OCI-M2 (cell line): ENCODE results near the gene OPTN.
"Not testable (repeated sequence)": the region's sequence is repeated elsewhere in the genome, so short reads cannot be mapped to it uniquely, and the experiment has no call there.

Experiments used
- DNase-seq: peaks from one replicate; lab custom pipeline; 2025; ENCODE audit not compliant: unreplicated experiment; lab: John Stamatoyannopoulos, UW

OPTN gene

DNA sequence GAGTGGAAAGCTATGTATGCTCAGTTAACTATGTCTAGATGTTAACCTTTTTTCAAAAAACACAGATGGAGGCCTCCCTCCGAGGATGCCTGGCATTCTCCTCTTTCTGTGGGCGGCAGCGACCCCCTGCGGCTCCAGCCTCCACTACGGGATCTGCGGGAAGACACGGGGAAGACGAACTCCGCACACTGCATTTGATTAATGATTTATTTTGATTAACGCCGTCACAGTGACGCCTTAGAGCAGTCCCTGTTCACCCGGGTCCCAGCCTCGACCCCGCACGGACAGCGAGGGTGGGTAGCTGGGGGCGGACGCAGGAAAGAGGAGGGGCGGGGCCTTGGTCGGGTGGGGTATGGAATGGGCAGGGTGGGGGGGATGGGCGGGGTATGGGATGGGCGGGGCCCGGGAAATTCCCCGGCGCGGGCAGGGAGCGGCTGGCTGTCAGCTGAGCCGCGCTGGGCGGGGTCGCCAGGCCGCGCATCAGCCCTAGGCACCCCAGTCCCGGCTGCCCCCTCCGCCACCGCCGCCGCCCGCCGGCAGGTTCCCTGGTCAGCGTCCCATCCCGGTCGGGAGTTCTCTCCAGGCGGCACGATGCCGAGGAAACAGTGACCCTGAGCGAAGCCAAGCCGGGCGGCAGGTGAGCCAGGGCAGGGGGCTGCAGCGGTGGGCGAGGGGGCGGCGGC, at the start of gene OPTN:
OPTN (plus strand) TSS at position 498 of the 683 bp plus-strand sequence. CDS start 8,960 bp downstream, outside the sequence.
- DNase-seq, result no peak

DNA sequence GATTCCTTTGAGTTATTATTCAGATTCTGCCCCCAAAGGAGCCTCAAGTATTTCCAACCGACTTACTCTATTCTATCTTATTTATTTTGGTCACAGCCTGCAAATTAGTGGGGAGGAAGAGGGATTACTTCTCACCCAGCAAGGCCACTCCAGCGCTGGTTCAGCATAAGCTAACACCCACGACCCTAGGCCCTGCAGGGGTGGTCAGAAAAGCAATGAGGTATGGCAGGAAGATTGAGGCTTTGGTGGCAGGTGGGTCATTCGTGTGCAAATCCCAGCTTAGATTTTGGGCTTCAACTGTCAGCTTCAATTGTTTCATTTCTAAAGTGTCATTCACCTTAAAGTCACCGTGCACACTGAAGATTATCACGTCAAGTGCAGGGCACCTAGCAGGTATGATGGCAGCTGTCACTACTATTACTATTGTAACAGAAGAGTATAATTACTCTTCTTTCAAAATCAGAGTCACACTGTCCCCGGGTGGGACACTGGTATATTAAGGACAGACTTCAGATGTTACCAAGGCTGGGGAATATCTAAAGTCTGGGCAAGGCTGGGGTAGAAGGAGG, 48.8 kb upstream of the OPTN start:
- DNase-seq, result no peak

DNA sequence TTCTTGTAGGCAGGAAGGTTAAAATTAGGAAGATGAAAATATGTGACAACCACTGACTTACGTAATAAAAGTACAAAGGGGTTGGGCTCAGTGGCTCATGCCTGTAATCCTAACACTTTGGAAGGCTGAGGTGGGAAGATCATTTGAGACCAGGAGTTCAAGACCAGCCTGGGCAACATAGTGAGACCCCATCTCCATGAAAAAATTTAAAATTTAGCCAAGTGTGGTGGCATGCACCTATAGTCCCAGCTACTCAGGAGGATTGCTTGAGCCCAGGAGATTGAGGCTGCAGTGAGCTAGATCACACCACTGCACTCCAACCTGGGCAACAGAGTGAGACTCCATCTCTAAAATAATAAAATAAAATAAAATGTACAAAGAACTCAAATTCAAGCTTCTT, 46.8 kb upstream of the OPTN start:
- DNase-seq, result not testable (repeated sequence)

DNA sequence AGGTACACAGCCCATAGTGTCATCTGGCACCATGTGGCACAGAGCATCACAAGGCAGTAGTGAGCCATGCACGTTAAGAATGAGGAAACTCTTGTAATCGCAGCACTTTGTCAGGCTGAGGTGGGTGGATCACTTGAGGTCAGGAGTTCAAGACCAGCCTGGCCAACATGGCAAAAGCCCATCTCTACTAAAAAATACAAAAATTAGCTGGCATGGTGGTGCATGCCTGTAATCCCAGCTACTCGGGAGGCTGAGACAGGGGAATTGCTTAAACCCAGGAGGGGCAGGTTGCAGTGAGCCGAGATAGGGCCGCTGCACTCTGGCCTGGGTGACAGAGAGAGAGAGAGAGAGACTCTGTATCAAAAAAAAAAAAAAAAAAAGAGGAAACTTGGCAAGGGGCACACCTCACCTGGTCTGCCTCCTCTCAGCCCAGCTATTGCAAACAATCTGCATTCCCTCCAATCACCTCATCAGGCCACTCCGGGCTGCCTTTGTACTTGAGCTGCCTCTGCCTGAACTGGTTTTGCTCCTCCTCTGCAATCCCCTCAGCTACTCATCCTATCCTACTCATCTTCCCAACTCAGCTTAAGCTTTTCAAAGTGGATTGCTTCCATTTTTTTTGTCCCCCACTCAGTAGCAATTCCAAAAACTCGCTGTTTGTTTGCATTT, 46.0 kb upstream of the OPTN start:
- no peak for DNase-seq

DNA sequence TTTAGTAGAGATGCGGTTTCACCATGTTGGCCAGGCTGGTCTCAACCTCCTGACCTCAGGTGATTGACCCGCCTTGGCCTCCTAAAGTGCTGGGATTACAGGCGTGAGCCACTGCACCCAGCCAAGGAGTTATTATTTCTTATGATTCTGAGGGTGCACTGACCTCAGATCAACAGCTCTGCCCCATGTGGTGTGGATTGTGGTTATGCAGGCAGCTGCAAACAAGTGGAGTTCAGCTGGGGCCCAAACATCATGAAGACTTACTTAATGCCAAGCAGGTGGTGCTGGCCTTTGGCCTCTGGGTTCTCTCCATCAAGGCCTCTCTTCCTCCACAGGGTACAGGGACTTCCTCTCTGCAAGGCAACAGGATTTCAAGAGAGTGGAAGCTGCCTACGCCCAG, 45.1 kb upstream of the OPTN start:
- no peak for DNase-seq

DNA sequence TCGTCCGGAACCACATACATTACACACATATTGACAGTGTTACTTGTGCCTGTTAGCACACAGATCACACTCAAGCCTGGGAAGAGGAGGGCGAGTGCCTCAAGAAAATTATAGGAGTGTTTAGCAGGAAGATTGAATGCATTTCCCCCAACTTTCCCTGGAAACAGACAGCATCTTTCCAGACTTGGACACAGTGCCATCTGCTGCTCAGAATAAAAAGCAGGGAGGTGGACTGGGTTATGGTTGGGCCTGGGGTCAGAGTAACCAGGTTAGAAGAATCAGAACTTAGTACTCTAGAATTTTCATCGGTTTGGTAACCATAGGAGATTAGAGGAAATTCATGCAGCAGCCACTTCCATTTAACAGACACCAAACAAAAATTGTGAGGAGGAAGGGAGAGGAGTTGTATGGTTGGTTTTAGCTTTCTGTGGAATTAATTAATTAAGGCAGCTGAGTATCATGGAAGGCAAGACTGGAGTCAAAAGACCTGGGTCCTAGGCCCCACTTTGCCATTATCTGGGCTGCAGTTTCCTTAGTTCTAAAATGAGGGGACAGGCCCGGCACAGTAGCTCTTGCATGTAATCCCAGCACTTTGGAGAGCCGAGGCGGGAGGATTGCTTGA, 43.4 kb upstream of the OPTN start:
- DNase-seq, result no peak

DNA sequence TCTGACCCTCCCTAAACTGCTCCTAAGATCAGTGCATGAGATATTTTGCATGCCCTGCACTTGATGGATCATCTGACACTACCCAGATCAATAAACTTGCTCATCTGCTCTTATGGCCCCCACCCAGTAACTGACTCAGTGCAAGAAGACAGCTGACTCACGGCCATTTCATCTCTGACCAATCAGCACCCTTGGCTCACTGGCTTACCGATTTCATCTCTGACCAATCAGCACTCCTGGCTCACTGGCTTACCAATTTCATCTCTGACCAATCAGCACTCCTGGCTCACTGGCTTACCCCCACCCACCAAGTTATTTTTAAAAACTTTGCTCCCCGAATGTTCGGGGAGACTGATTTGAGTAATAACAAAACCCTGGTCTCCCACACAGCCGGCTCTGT, 37.2 kb upstream of the OPTN start:
- no peak for DNase-seq

DNA sequence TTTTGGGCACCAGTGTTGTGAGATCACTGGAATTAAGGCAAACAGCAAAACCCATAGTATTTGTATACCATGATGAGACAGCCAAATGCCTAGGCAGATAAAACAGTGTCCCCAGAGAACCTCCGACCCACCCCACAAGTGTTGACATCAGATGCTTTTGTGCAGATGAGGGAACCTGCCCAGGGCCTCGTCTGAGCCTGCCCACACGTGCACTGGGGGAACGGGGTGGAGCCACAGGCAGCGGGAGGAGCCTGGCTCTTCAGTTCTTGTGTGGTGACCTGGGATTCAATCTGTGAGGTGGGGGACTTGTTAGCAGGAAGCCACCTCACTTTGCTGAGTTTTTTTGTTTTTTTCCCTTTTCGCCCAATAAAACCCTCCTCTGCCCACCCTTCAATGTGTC, 33.4 kb upstream of the OPTN start:
- no peak for DNase-seq

DNA sequence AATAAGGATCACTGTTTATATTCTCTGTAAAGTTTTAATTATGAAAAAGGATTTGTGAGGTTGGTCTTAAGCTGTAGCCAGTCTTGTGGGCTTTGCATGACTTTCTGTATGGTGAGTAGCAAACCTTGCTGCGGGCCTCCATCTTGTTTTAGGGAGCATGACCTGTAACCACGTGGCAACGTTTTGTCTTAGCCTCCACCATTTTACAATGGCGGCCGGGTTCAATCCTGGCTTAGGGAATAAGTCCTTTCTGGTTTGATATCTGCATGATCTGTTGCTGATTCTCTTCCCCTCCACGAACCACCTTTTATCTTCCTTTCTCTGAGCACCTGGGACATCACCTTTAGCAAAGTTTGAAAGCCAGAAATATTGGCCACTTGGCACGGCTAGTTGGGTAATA, 32.5 kb upstream of the OPTN start:
- no peak for DNase-seq

DNA sequence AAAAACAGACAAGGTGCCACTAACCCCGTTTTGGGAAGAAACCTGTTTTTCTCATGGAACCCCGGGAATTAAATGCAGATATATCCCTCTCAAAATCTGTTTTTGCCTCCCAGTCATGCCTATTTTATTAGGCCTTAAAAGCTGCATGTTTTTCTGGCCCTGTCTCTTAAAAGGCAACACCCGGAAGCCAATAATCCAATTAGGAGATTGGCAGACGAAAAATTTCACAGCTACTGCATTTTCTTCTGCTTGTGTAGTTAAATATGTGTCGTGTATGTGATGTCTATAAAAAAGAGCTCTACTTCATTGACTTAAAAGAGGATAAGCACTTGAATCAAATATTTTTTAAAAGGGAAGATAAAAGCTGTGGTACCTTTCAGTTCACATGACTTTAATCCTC, 31.9 kb upstream of the OPTN start:
- DNase-seq, result no peak

DNA sequence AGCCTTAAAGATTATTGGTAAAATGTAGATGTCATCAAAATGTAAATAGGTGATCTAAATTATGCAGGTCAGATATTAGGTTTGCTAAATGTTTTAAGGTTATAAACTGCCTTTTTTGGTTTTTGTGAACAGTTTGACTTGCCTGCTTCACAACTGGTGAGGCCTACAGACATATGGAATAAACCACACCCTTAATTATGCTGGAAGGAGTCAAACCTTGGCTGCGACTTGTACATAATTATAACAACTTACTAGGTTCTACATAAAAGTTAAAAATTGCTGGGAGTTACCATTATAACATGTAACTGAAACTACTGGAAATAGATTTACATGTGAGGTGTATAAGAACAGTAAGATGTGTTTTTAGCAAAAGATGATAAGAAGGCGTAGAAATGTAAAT, 31.5 kb upstream of the OPTN start:
- DNase-seq, result no peak

DNA sequence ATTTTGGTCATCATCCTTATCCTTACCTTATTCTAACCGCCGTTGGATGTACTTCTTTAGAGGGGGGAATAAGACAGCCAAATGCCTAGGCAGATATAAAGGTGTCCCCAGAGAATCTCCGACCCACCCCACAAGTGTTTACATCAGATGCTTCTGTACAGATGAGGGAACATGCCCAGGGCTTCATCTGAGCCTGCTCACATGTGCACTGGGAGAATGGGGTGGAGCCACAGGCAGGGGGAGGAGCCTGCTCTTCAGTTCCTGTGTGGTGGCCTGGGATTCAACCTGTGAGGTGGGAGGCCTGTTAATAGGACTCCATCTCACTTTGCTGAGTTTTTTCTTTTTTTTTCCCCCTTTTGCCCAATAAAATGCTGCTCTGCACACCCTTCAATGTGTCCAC, 27.6 kb upstream of the OPTN start:
- DNase-seq, result no peak

DNA sequence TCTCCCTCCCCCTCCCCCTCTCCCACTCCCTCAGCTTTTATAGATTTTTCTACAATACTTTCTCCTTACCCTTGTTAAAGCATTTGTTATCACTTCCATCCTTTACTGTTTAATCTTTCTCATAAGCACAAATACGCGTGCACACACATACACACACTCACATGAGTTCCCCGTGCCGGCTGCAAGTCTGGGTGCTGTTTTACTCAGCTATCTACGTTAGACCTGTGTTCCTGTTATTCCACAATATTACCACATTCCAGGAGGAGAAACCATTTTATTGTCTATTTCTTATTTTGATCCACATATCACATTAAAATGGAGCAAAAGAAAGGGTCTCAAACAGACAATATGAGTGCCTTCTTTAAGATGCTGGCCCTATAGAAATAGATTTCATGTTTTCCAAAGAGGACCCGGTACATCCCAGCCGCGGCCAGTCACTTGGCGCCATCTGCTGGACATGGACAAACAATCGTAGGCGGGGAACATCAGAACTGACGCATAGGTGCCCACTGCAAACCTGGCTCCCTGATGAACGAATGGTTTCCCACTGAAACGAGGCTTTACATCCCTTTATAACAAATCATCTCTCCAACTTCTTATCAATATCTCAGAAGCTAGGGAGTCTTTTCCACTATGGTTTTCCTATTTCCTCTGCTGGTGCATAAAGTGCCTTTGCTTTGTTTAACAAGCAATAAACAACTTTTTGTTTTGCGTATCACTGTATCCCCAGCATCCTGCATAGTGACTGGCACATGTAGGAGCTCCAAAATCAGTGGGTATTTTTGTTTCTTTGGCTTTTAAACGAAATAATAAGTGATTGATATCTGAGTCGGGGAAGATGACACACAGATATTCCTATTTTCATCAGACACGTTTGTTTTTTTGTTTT, 25.2 kb upstream of the OPTN start:
- peak; percentile 3 for DNase-seq

DNA sequence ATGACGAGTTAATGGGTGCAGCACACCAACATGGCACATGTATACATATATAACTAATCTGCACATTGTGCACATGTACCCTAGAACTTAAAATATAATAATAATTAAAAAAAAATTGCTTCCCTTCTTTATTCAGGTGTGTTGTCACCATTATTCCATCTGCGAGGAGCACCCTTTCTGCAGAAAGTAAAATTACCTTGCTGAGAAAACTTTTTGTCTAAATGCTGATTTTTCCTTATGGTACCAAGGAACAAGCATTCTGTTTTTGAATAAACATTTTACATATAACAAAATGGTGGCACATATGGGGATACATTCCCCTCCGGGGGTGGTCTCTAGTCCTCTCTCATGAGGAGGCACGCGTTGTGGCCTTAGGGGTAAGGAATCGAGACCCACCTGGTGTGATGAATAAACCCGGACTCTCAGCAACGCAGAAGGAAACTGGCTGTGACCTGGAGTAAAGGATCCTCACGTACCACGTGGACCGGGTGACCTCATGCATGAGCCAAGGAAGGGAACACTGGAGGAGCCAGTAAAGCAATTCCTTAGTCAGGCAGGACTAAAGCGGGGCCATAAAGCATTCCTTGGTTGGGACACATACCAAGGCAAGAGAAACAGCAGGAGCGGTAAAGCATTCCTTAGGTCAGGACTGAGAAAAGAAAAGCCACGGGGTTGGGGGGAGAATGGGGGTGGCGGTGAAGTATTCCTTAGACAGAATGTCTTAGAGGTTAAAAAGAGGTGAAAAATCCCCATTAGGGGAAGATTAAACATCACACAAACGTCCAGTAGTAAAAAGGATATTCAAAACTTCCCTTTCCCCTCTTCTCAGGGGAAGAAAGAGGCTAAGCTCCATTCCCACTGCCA, 20.8 kb upstream of the OPTN start:
- no peak for DNase-seq

DNA sequence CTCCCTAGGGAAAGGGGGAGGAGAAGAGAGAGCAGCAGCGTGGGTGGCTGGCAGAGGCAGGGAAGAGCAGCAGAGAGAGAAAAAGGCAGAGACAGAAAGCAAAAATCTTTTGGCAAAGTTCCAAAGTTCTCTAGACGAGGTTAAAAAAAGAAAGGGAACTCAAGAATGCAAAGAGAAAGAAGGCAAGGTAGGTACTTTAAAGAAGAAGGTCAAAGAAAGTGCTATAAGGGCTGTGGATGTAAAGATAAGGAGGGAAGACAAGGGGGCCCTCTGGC, 20.2 kb upstream of the OPTN start:
- no peak for DNase-seq

DNA sequence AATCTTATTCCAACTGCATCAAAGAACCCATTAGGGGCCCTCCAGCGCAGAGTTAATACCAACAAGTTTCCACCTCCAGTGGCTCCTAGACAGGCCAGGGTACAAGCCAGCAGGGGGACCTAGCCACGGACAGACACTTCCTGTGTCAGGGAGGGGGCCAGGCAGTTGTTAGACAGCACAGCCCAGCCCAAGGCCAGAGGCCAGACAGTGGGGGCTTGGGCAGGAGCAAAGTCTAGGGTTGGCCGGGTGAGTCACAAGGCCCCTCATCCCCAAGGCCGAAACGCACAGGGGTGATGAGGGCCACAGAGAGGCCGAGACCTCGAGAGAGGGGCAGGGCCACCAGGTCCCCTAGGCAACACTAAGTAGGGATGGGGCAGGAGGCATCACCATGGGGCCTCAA, 19.3 kb upstream of the OPTN start:
- no peak for DNase-seq

DNA sequence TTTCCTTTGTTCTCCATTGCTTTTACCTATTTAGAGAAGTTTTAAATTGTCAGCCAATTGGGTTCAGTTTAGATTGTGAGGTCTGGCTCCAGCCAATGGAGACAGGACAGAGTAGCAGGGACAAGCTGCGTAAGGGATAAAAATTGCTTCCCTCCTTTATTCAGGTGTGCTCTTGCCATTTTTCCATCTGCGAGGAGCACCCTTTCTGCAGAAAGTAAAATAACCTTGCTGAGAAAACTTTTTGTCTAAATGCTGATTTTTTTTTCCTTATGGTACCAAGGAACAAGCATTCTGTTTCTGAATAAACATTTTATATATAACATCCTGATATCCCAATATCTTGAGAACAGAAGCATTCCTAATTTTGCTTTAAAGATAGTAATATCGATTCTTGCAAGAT, 16.3 kb upstream of the OPTN start:
- DNase-seq, result not testable (repeated sequence)

DNA sequence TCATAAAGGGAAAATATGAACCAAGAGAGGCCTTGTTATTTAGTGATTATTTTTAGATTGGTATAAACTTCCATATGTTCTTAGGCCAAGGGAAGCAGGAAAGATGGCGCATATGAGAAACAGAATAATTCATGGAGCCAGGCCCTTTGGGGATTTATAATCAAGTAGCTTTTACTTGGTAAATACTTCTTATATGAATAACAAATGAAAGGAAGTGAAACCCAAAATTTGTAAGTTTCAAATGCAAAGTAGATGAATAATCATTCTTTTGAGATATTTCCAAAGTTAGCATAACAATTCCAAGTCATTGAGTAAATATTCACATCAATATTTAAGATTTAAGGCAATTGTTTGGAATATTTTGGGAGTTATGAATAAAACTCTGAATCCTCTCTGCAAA, 13.9 kb upstream of the OPTN start:
- no peak for DNase-seq

DNA sequence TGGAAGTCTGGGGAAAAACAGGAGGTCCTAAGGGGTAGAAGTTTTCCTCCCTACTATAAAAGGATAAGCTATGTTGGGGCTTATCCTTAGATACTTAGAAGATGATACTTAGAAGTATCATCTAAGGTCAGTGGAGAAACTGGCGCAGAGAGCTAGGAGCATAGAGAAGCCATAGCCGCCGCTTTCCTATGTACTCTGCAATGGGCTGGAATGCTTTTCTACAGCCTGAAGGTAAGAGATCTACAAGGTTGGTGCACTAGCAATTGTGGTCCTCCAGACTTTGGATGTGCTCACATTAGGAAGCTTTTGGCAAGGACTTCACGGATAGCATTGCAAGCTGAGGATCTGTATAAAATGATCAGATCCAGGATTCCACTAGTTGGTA, 12.4 kb upstream of the OPTN start:
- no peak for DNase-seq

DNA sequence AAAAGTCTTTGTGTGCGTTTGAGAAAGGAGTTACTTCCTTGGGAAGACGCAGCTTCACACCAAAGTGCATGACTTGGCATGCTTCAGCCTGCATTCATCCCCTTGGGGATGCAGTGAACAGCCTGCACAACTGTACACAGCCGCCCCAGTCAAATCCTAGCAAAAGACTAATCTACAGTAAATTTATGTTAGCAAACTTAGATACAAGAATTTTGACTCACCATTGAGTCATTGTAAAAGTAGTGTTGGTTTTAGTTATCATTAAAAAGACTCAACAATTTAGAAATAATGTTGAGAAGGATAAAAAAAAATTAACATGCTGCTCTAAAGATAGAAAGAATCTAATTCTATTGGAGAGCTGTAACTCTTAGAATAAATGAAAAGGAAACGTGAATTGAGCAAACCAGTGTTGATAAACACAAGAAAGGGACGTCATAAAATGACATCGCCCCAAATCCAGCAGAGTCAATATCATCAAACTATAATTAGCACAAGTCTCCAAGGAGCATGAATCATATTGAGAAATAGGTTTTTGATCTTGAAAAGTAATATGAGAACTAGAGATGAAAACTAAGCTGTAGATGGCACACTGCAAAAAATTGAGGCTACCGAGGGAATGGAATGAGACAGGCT, 11.9 kb upstream of the OPTN start:
- DNase-seq, result no peak
